GM12864 (cell line): ENCODE results near the gene SIVA1.

Experiments
- DNase-seq: peaks from one replicate; pipeline ENCODE4 v3.0.0-alpha.2; 2011; ENCODE audit warnings: low read depth
- H3K4me3 ChIP-seq: 2 replicates; pipeline ENCODE4 v1.5.1; 2011; ENCODE audit warnings: mild to moderate bottlenecking, low read depth, low read length, control low read depth
- CTCF ChIP-seq: IDR thresholded peaks from 2 replicates; pipeline ENCODE4 v1.5.1; 2011; ENCODE audit warnings: low read depth, mild to moderate bottlenecking, moderate library complexity, low read length, control low read depth, inconsistent platforms; ENCODE audit errors: missing control alignments

The SIVA1 gene

GRCh38 chr14:104788161-104788818 lies 35.3 kb downstream of the SIVA1 start:
- TF ChIP-seq CTCF: no peak
- H3K4me3 ChIP-seq: no peak overlapping the region
- DNase-seq: no peak

GRCh38 chr14:104788873-104789663 lies 36.1 kb downstream of the SIVA1 start:
- H3K4me3 ChIP-seq: no peak overlapping the region
- no peak for TF ChIP-seq CTCF
- DNase-seq: no peak

- TF ChIP-seq CTCF: no peak
- DNase-seq: no peak
- H3K4me3 ChIP-seq: no peak overlapping the region
These were observed 37.1 kb downstream of the SIVA1 start for GRCh38 chr14:104789752-104790743.

- no peak for DNase-seq
- TF ChIP-seq CTCF: no peak
- H3K4me3 ChIP-seq: no peak overlapping the region
These were observed 38.5 kb downstream of the SIVA1 start for GRCh38 chr14:104791425-104791824.

- no peak for TF ChIP-seq CTCF
- no peak for DNase-seq
- no peak overlapping the region for H3K4me3 ChIP-seq
These were observed 39.3 kb downstream of the SIVA1 start for GRCh38 chr14:104792101-104792884.
